H9 (cell line): ENCODE data around the gene ANKRD55. TPM values are rescaled to one million over a fixed set of nuclear protein-coding genes. Genes with fewer than 3 reads are reported as not detected.

Experiments used
- DNase-seq: peaks from one replicate; pipeline ENCODE4 v3.0.0-alpha.2; 2017
- H2AFZ ChIP-seq: one replicate; pipeline ENCODE4 v1.6.1; 2013; ENCODE audit warnings: mild to moderate bottlenecking, low read length, control low read depth, moderate library complexity
- H2AK5ac ChIP-seq: 2 replicates; pipeline ENCODE4 v1.6.1; 2013; ENCODE audit warnings: low read length, control low read depth, mixed read lengths; ENCODE audit not compliant: insufficient read length
- H2BK120ac ChIP-seq: one replicate; pipeline ENCODE4 v1.6.1; 2013; ENCODE audit warnings: low read depth, mild to moderate bottlenecking, low read length, control low read depth, inconsistent platforms; ENCODE audit not compliant: poor library complexity, severe bottlenecking
- H2BK12ac ChIP-seq: 2 replicates; pipeline ENCODE4 v1.6.1; 2013; ENCODE audit warnings: low read length, control low read depth, mixed read lengths, low read depth; ENCODE audit not compliant: insufficient read length
- H2BK15ac ChIP-seq: 2 replicates; pipeline ENCODE4 v1.6.1; 2013; ENCODE audit warnings: low read depth, low read length, control low read depth
- H2BK20ac ChIP-seq: one replicate; pipeline ENCODE4 v1.6.1; 2013; ENCODE audit warnings: low read depth, mild to moderate bottlenecking, low read length, control low read depth, inconsistent platforms; ENCODE audit not compliant: poor library complexity, severe bottlenecking
- H2BK5ac ChIP-seq: 2 replicates; pipeline ENCODE4 v1.6.1; 2013; ENCODE audit warnings: low read length, control low read depth, mixed read lengths; ENCODE audit not compliant: insufficient read length
- H3K14ac ChIP-seq: 2 replicates; pipeline ENCODE4 v1.6.1; 2013; ENCODE audit warnings: low read length, control low read depth; ENCODE audit not compliant: insufficient read depth
- H3K18ac ChIP-seq: 2 replicates; pipeline ENCODE4 v1.6.1; 2013; ENCODE audit warnings: low read depth, mild to moderate bottlenecking, mixed read lengths, low read length, control low read depth; ENCODE audit not compliant: insufficient read length
- H3K23ac ChIP-seq: 2 replicates; pipeline ENCODE4 v1.6.1; 2013; ENCODE audit warnings: low read length, control low read depth, mixed read lengths, low read depth; ENCODE audit not compliant: insufficient read length
- H3K23me2 ChIP-seq: 2 replicates; pipeline ENCODE4 v1.6.1; 2013; ENCODE audit warnings: low read depth, mild to moderate bottlenecking, mixed read lengths, low read length, control low read depth; ENCODE audit not compliant: insufficient read length, poor library complexity, severe bottlenecking
- H3K27ac ChIP-seq: 2 replicates; pipeline ENCODE4 v1.5.1; 2013; ENCODE audit warnings: low read length, control low read depth, mixed read lengths, low read depth; ENCODE audit not compliant: insufficient read length
- H3K27me3 ChIP-seq: 2 replicates; pipeline ENCODE4 v1.6.1; 2013; ENCODE audit warnings: low read length, control low read depth, inconsistent platforms; ENCODE audit not compliant: insufficient read depth
- H3K4ac ChIP-seq: 2 replicates; pipeline ENCODE4 v1.6.1; 2013; ENCODE audit warnings: low read depth, mild to moderate bottlenecking, control low read depth, inconsistent platforms, low read length, moderate library complexity
- H3K4me1 ChIP-seq: 2 replicates; pipeline ENCODE4 v1.6.1; 2013; ENCODE audit warnings: low read length, control low read depth, inconsistent platforms; ENCODE audit not compliant: insufficient read depth
- H3K4me2 ChIP-seq: 2 replicates; pipeline ENCODE4 v1.6.1; 2013; ENCODE audit warnings: low read length, control low read depth, mixed read lengths; ENCODE audit not compliant: insufficient read length, insufficient read depth
- H3K56ac ChIP-seq: 2 replicates; pipeline ENCODE4 v1.6.1; 2013; ENCODE audit warnings: low read depth, mild to moderate bottlenecking, mixed read lengths, low read length, control low read depth; ENCODE audit not compliant: insufficient read length
- H3K79me1 ChIP-seq: 2 replicates; pipeline ENCODE4 v1.6.1; 2013; ENCODE audit warnings: low read depth, mild to moderate bottlenecking, moderate library complexity, low read length, control low read depth, inconsistent platforms; ENCODE audit not compliant: insufficient read depth, poor library complexity, severe bottlenecking
- H3K79me2 ChIP-seq: 2 replicates; pipeline ENCODE4 v1.6.1; 2013; ENCODE audit warnings: low read length, control low read depth, inconsistent platforms; ENCODE audit not compliant: insufficient read depth
- H3K9ac ChIP-seq: 2 replicates; pipeline ENCODE4 v1.6.1; 2013; ENCODE audit warnings: low read length, control low read depth, mixed read lengths; ENCODE audit not compliant: insufficient read length; ENCODE audit errors: extremely low read depth
- H3K9me3 ChIP-seq: one replicate; pipeline ENCODE4 v1.6.1; 2013; ENCODE audit warnings: low read depth, low read length, inconsistent platforms; ENCODE audit not compliant: control insufficient read depth
- H3T11ph ChIP-seq: one replicate; pipeline ENCODE4 v1.6.1; 2013; ENCODE audit warnings: mild to moderate bottlenecking, low read length, control low read depth, inconsistent platforms
- H4K20me1 ChIP-seq: one replicate; pipeline ENCODE4 v1.6.1; 2013; ENCODE audit not compliant: control insufficient read depth, insufficient read length, insufficient read depth
- H4K5ac ChIP-seq: 2 replicates; pipeline ENCODE4 v1.6.1; 2013; ENCODE audit warnings: low read depth, mild to moderate bottlenecking, mixed read lengths, low read length, control low read depth; ENCODE audit not compliant: insufficient read length
- H4K8ac ChIP-seq: replicated peaks from 2 replicates; pipeline ENCODE4 v1.6.1; 2013; ENCODE audit warnings: low read length, control low read depth, mixed read lengths, low read depth; ENCODE audit not compliant: insufficient read length
- H4K91ac ChIP-seq: 2 replicates; pipeline ENCODE4 v1.6.1; 2013; ENCODE audit warnings: low read depth, mild to moderate bottlenecking, moderate library complexity, mixed read lengths, low read length, control low read depth; ENCODE audit not compliant: insufficient read length
- H3K27ac Mint-ChIP-seq, 3 experiments: 2 replicates in 2 of 3; 3 replicates in 1 of 3; pipeline ENCODE4 v1.8.0; 2020 to 2021; ENCODE audit warnings: mixed read lengths in 3 of 3, mild to moderate bottlenecking in 1 of 3, moderate library complexity in 1 of 3
- H3K27me3 Mint-ChIP-seq: 2 replicates; pipeline ENCODE4 v1.8.0; 2021; ENCODE audit warnings: low read depth, mild to moderate bottlenecking, moderate library complexity, mixed read lengths
- H3K36me3 Mint-ChIP-seq, 3 experiments: 2 replicates in 2 of 3; 3 replicates in 1 of 3; pipeline ENCODE4 v1.8.0; 2020 to 2021; ENCODE audit warnings: low read depth in 3 of 3, mixed read lengths in 3 of 3; ENCODE audit not compliant: insufficient read depth in 1 of 3
- H3K4me1 Mint-ChIP-seq, 2 experiments: 2 replicates each; pipeline ENCODE4 v1.8.0; 2020; ENCODE audit warnings: mixed read lengths in 2 of 2
- H3K4me3 Mint-ChIP-seq, 2 experiments: 2 replicates in 1 of 2; 3 replicates in 1 of 2; pipeline ENCODE4 v1.8.0; 2020 to 2021; ENCODE audit warnings: mild to moderate bottlenecking in 2 of 2, mixed read lengths in 2 of 2, moderate library complexity in 1 of 2
- H3K9me3 Mint-ChIP-seq, 2 experiments: 2 replicates in 1 of 2; 3 replicates in 1 of 2; pipeline ENCODE4 v1.8.0; 2020; ENCODE audit warnings: mild to moderate bottlenecking in 2 of 2, mixed read lengths in 2 of 2, moderate library complexity in 1 of 2
- CTCF ChIP-seq: fragments of 200-600 bp; sonication (generic); conservative IDR thresholded peaks from 3 replicates; pipeline ENCODE4 v1.8.0; 2021; ENCODE audit warnings: antibody characterized with exemption, mild to moderate bottlenecking
- WGBS: extraction: QIAGEN DNeasy Blood & Tissue Kit; methylation state at CpG from one replicate; pipeline ENCODE4 v1.1.7; 2013; ENCODE audit warnings: missing lambda C conversion rate, low lambda C conversion rate, mixed read lengths; ENCODE audit not compliant: insufficient read length; ENCODE audit errors: extremely low coverage; 5-methylcytosine and 5-hydroxymethylcytosine counted together
- total RNA-seq: library from RNA; stranded (reverse); gene quantifications from 2 replicates; pipeline ENCODE4 v1.2.1, GENCODE V29; 2021

The ANKRD55 gene
- total RNA-seq, 1 experiment from 2014 or later = not detected

- H2AFZ ChIP-seq = no peak overlapping the region
Measured at GRCh38 chr5:56200971-56201666, 32.0 kb downstream of the ANKRD55 start.

More at GRCh38 chr5:56200971-56201666, 32.0 kb downstream of the ANKRD55 start:
- Mint-ChIP-seq H3K4me1 (no peaks in the 10 kb centered on the region; a peak in 1 of 4 replicates), H3K27ac (no peak overlapping the region; a peak in 1 of 7 replicates), H3K36me3 (no peaks in the 10 kb centered on the region), H3K27me3 (no peaks in the 10 kb centered on the region), H3K4me3 (no peak overlapping the region), H3K9me3 (no peaks in the 10 kb centered on the region)
- Histone ChIP-seq H4K8ac (no peak overlapping the region), H3K9me3 (no peaks in the 10 kb centered on the region), H3K56ac (no peak overlapping the region), H3K9ac (no peak overlapping the region), H2BK20ac (no peak overlapping the region), H3K23ac (no peak overlapping the region), H4K91ac (no peak overlapping the region), H3K27ac (no peak overlapping the region), H3T11ph (no peak overlapping the region), H3K79me1 (no peaks in the 10 kb centered on the region), H3K27me3 (no peaks in the 10 kb centered on the region), H2AK5ac (no peak overlapping the region), H3K4me2 (no peak overlapping the region), H3K14ac (no peak overlapping the region), H2BK15ac (no peak overlapping the region), H2BK120ac (no peak overlapping the region), H3K79me2 (no peaks in the 10 kb centered on the region), H2BK12ac (no peak overlapping the region), H3K23me2 (no peaks in the 10 kb centered on the region), H3K4ac (no peak overlapping the region), H4K20me1 (no peaks in the 10 kb centered on the region), H4K5ac (no peak overlapping the region), H3K18ac (no peak overlapping the region), H2BK5ac (no peak overlapping the region), H3K4me1 (no peaks in the 10 kb centered on the region)
- TF ChIP-seq CTCF = peak; percentile 79
- WGBS = no CpG with 5 or more reads among the region's 5 CpGs
- peak; percentile 67 for DNase-seq
